Gastroesophageal sphincter (tissue), 3 donors: ENCODE results near the gene BOK.

ENCODE experiments used
- CTCF ChIP-seq, 4 experiments: fragments of 200-600 bp in 2 of 4; fragments of 450-650 bp in 2 of 4; sonication (generic) in 1 of 4; IDR thresholded peaks; one replicate each; pipeline ENCODE4 v1.5.1; 2017 to 2019; ENCODE audit warnings: antibody characterized with exemption in 4 of 4, mild to moderate bottlenecking in 2 of 4, moderate library complexity in 2 of 4
- EP300 ChIP-seq: sonication (generic); formaldehyde crosslinking; IDR thresholded peaks from one replicate; pipeline ENCODE4 v1.6.1; 2017; ENCODE audit warnings: antibody characterized with exemption, mild to moderate bottlenecking
- POLR2AphosphoS5 ChIP-seq: sonication (generic); formaldehyde crosslinking; IDR thresholded peaks from one replicate; pipeline ENCODE4 v1.6.1; 2017; ENCODE audit warnings: antibody characterized with exemption

- TF ChIP-seq EP300 (no peak), CTCF (IDR thresholded peaks at IDR 0.05) (no peak), POLR2AphosphoS5 (no peak)
Measured at GRCh38 chr2:241599615-241600014, 41.1 kb downstream of the BOK start.
